ENCODE data around the gene PDE6D.

DNA sequence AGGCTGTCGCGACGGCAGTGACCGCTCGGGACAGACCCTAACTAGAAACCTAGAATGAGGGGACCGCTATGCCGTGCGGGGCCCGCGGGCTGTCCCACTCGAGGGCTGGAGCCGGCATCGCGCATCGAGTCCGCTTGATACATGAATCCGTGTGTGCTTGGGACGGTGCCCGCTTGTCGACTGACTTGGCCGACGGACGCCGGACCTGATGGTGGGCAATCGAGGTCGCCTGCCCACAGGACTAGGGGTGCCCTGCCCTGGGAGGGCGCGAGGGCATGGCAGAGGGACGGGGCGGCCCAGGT is 73.5 kb downstream of the PDE6D start:
- TF ChIP-seq CTCF (conservative IDR thresholded peaks at IDR 0.05) = no peak
- TF ChIP-seq ZFX (IDR thresholded peaks at IDR 0.05) = peak; percentile 35
